Left colon (tissue), 2 donors: Measurements from ENCODE around the gene ITPA. TPM values are rescaled to one million over a fixed set of nuclear protein-coding genes. Genes with fewer than 3 reads are reported as not detected.

Experiments used
- ATAC-seq: fragments of 200-7000 bp; cut with Tn5 transposase; one replicate; pipeline ENCODE4 v1.9.1; 2020; ENCODE audit warnings: mild to moderate bottlenecking, moderate library complexity
- DNase-seq, 2 donors: peaks; one replicate each; pipeline ENCODE4 v3.0.0-alpha.2; 2020
- intact Hi-C, 2 donors: fragments of 100-400 bp; cut with DNase I in 1 of 2; cut with micrococcal nuclease in 1 of 2; formaldehyde crosslinking; loops; one replicate each; pipeline versions ENCODE4 v1.11.2 to v1.14.0; 2022; cut with DNase I, micrococcal nuclease
- long read RNA-seq: library from polyadenylated mRNA; unstranded; transcript quantifications from one replicate; pipeline ENCODE4 v2.0.0, GENCODE V29; 2021
- total RNA-seq, 2 donors: library from RNA; stranded (reverse); fragmentation: NEBNext Ultra II Directional; extraction: Animal tissue kit (Norgen Biotek cat#: 25700); gene quantifications; one replicate each; pipeline ENCODE4 v1.2.1, GENCODE V29; 2021
- donor health status: DM: no; HTN: no; CAD: no.
- donor health status: DM: yes; HTN: yes; CAD: no.

Gene ITPA
- 10 to 100 TPM; 44.8 to 46.3 TPM for total RNA-seq
- long read RNA-seq, transcript ITPA-201 (8 exons, 1,185 nt), result major isoform, 34 of 39 reads
- long read RNA-seq, partial matches to known transcripts, result 0 of 39 reads
- long read RNA-seq, other reads (novel, unspliced or antisense), result 4 of 39 reads

- intact Hi-C loops, result no loop called here
- peak; percentile 61 for ATAC-seq
- DNase-seq, result peak; percentile 38 to 65
Measured at GRCh38 chr20:3209257-3209945, at the start of gene ITPA. Gene ITPA, plus strand, starts transcription at chr20:3209498. Its CDS starts 54 bp downstream, at chr20:3209552.

GRCh38 chr20:3160418-3160817, 48.9 kb upstream of the ITPA start:
- intact Hi-C loops, result no loop called here
- no peak for DNase-seq
- ATAC-seq, result no peak

- ATAC-seq, result no peak
- intact Hi-C loops, result no loop called here
- no peak for DNase-seq
Measured at GRCh38 chr20:3161316-3162079, 47.8 kb upstream of the ITPA start.

- DNase-seq, result no peak
- intact Hi-C loops, result no loop called here
- ATAC-seq, result no peak
Measured at GRCh38 chr20:3162080-3162611, 47.2 kb upstream of the ITPA start.

GRCh38 chr20:3163099-3164042, 45.9 kb upstream of the ITPA start:
- no peak for DNase-seq
- intact Hi-C loops, result no loop called here
- ATAC-seq, result no peak

- ATAC-seq (no peak), DNase-seq (no peak)
- intact Hi-C loops, result no loop called here
Measured at GRCh38 chr20:3164043-3164762, 45.1 kb upstream of the ITPA start.

- ATAC-seq, result no peak
- intact Hi-C loops, result no loop called here
- DNase-seq, result no peak
Measured at GRCh38 chr20:3164763-3165410, 44.4 kb upstream of the ITPA start.

GRCh38 chr20:3165473-3166337, 43.6 kb upstream of the ITPA start:
- ATAC-seq (peak; percentile 5), DNase-seq (peak in 1 of 2 donors; percentile 45)
- intact Hi-C loops, result no loop called here

- DNase-seq (no peak), ATAC-seq (no peak)
- intact Hi-C loops, result no loop called here
Measured at GRCh38 chr20:3166338-3166912, 42.9 kb upstream of the ITPA start.

- ATAC-seq, result no peak
- no peak for DNase-seq
- intact Hi-C loops, result no loop called here
Measured at GRCh38 chr20:3166913-3167342, 42.4 kb upstream of the ITPA start.

GRCh38 chr20:3167738-3168078, 41.6 kb upstream of the ITPA start:
- no peak for ATAC-seq
- intact Hi-C loops, result no loop called here
- DNase-seq, result no peak

GRCh38 chr20:3168079-3168828, 41.0 kb upstream of the ITPA start:
- peak; percentile 76 for ATAC-seq
- intact Hi-C loops, result no loop called here

GRCh38 chr20:3168829-3169590, 40.3 kb upstream of the ITPA start:
- DNase-seq (no peak), ATAC-seq (no peak)
- intact Hi-C loops, result no loop called here

More at GRCh38 chr20:3168079-3168828, 41.0 kb upstream of the ITPA start:
- peak; percentile 59 to 77 for DNase-seq

- ATAC-seq (no peak), DNase-seq (no peak)
- intact Hi-C loops, result no loop called here
Measured at GRCh38 chr20:3171391-3172125, 37.7 kb upstream of the ITPA start.
